ENCODE results near the gene POFUT1. TPM values are rescaled to one million over a fixed set of nuclear protein-coding genes. Genes with fewer than 3 reads are reported as not detected.
"Not testable (repeated sequence)": the region's sequence is repeated elsewhere in the genome, so short reads cannot be mapped to it uniquely, and the experiment has no call there.

The POFUT1 gene
- total RNA-seq, 1 experiment from 2014 or later: 41.9 TPM

GRCh38 chr20:32165836-32166545 lies 41.7 kb upstream of the POFUT1 start:
- Histone ChIP-seq H3K27ac (ENCODE audit: low read length) (no peak overlapping the region), H3F3A (ENCODE audit: low read length, unreplicated experiment) (no peaks in the 10 kb centered on the region), H3K4me2 (ENCODE audit: low read length) (no peak overlapping the region), H3K36me3 (ENCODE audit: low read depth, low read length) (peaks cover 20% of the 10 kb centered on the region; the same call in 1 of the 2 replicates), H3K9me3 (ENCODE audit: low read length) (no peaks in the 10 kb centered on the region), H3K4me3 (ENCODE audit: low read length) (no peak overlapping the region), H3K9ac (ENCODE audit: low read length) (no peak overlapping the region), H3K4me1 (ENCODE audit: insufficient read depth, low read length) (no peaks in the 10 kb centered on the region), H2AFZ (ENCODE audit: low read length) (no peak overlapping the region), H3K9me2 (replicated peaks; ENCODE audit: low read length) (no peaks in the 10 kb centered on the region), H4K20me1 (ENCODE audit: low read length) (no peaks in the 10 kb centered on the region), H3K27me3 (ENCODE audit: low read length) (no peaks in the 10 kb centered on the region), H3K79me2 (ENCODE audit: low read length) (no peaks in the 10 kb centered on the region)
- no peak for DNase-seq
- ChIA-PET CTCF (no interaction called here), POLR2A (ENCODE audit: unreplicated experiment) (no interaction called here)
- intact Hi-C loops (cut with micrococcal nuclease): no loop called here
- BruUV-seq (replicated peaks): TSS peak; percentile 28
- ATAC-seq: no peak
- TF ChIP-seq EZH2 (IDR thresholded peaks at IDR 0.05; ENCODE audit: low read length, unreplicated experiment) (no peak), EZH2phosphoT487 (IDR thresholded peaks at IDR 0.05; ENCODE audit: borderline replicate concordance, low read length) (no peak), CTCF (conservative IDR thresholded peaks at IDR 0.05; ENCODE audit: low read depth, low read length) (no peak)

GRCh38 chr20:32167552-32167951 lies 40.1 kb upstream of the POFUT1 start:
- BruUV-seq (replicated peaks): no TSS peak
- peaks cover 6% of the 10 kb centered on the region; the same call in 1 of the 2 replicates for H3K36me3 ChIP-seq (ENCODE audit: low read depth, low read length)
- intact Hi-C loops (cut with micrococcal nuclease): no loop called here
- ATAC-seq: no peak
- H3K4me1 ChIP-seq (ENCODE audit: insufficient read depth, low read length): no peaks in the 10 kb centered on the region
- CTCF ChIA-PET: no interaction called here
- H2AFZ ChIP-seq (ENCODE audit: low read length): no peak overlapping the region
- POLR2A ChIA-PET (ENCODE audit: unreplicated experiment): no interaction called here
- H3K9me2 ChIP-seq (replicated peaks; ENCODE audit: low read length): no peaks in the 10 kb centered on the region
- no peaks in the 10 kb centered on the region for H3K9me3 ChIP-seq (ENCODE audit: low read length)
- no peak for DNase-seq
- no peak overlapping the region for H3K27ac ChIP-seq (ENCODE audit: low read length)
- H3F3A ChIP-seq (ENCODE audit: low read length, unreplicated experiment): no peaks in the 10 kb centered on the region
- H3K79me2 ChIP-seq (ENCODE audit: low read length): no peaks in the 10 kb centered on the region
- no peak overlapping the region for H3K4me2 ChIP-seq (ENCODE audit: low read length)
- no peaks in the 10 kb centered on the region for H4K20me1 ChIP-seq (ENCODE audit: low read length)
- TF ChIP-seq EZH2phosphoT487 (IDR thresholded peaks at IDR 0.05; ENCODE audit: borderline replicate concordance, low read length) (no peak), EZH2 (IDR thresholded peaks at IDR 0.05; ENCODE audit: low read length, unreplicated experiment) (no peak), CTCF (conservative IDR thresholded peaks at IDR 0.05; ENCODE audit: low read depth, low read length) (no peak)
- no peak overlapping the region for H3K9ac ChIP-seq (ENCODE audit: low read length)
- H3K27me3 ChIP-seq (ENCODE audit: low read length): no peaks in the 10 kb centered on the region
- no peak overlapping the region for H3K4me3 ChIP-seq (ENCODE audit: low read length)

GRCh38 chr20:32168184-32168910 lies 39.3 kb upstream of the POFUT1 start:
- no peak overlapping the region for H3K4me2 ChIP-seq (ENCODE audit: low read length)
- ChIA-PET POLR2A (ENCODE audit: unreplicated experiment) (no interaction called here), CTCF (no interaction called here)
- no peaks in the 10 kb centered on the region for H3K9me2 ChIP-seq (replicated peaks; ENCODE audit: low read length)
- DNase-seq: no peak
- no peaks in the 10 kb centered on the region for H3K4me1 ChIP-seq (ENCODE audit: insufficient read depth, low read length)
- H3K4me3 ChIP-seq (ENCODE audit: low read length): no peak overlapping the region
- H3K9me3 ChIP-seq (ENCODE audit: low read length): no peaks in the 10 kb centered on the region
- H3K27me3 ChIP-seq (ENCODE audit: low read length): no peaks in the 10 kb centered on the region
- no peaks in the 10 kb centered on the region for H4K20me1 ChIP-seq (ENCODE audit: low read length)
- no TSS peak for BruUV-seq (replicated peaks)
- ATAC-seq: peak; percentile 31
- TF ChIP-seq CTCF (conservative IDR thresholded peaks at IDR 0.05; ENCODE audit: low read depth, low read length) (no peak), EZH2 (IDR thresholded peaks at IDR 0.05; ENCODE audit: low read length, unreplicated experiment) (no peak), EZH2phosphoT487 (IDR thresholded peaks at IDR 0.05; ENCODE audit: borderline replicate concordance, low read length) (no peak)
- peaks cover 5% of the 10 kb centered on the region; the same call in 1 of the 2 replicates for H3K36me3 ChIP-seq (ENCODE audit: low read depth, low read length)
- no peak overlapping the region for H3K27ac ChIP-seq (ENCODE audit: low read length)
- no peak overlapping the region for H3K9ac ChIP-seq (ENCODE audit: low read length)
- H3F3A ChIP-seq (ENCODE audit: low read length, unreplicated experiment): no peaks in the 10 kb centered on the region
- no peak overlapping the region for H2AFZ ChIP-seq (ENCODE audit: low read length)
- H3K79me2 ChIP-seq (ENCODE audit: low read length): no peaks in the 10 kb centered on the region
- intact Hi-C loops (cut with micrococcal nuclease): no loop called here

- H3K27me3 ChIP-seq (ENCODE audit: low read length); BruUV-seq (replicated peaks); H3K9me3 ChIP-seq (ENCODE audit: low read length); H3K27ac ChIP-seq (ENCODE audit: low read length); CTCF ChIA-PET; H3K9me2 ChIP-seq (replicated peaks; ENCODE audit: low read length); H3K4me1 ChIP-seq (ENCODE audit: insufficient read depth, low read length); H4K20me1 ChIP-seq (ENCODE audit: low read length); POLR2A ChIA-PET (ENCODE audit: unreplicated experiment); ATAC-seq; intact Hi-C loops (cut with micrococcal nuclease); DNase-seq; H3K4me3 ChIP-seq (ENCODE audit: low read length); H3F3A ChIP-seq (ENCODE audit: low read length, unreplicated experiment); H3K79me2 ChIP-seq (ENCODE audit: low read length); H3K9ac ChIP-seq (ENCODE audit: low read length); H3K36me3 ChIP-seq (ENCODE audit: low read depth, low read length); H2AFZ ChIP-seq (ENCODE audit: low read length); H3K4me2 ChIP-seq (ENCODE audit: low read length): not testable (repeated sequence)
Measured at GRCh38 chr20:32177696-32178095, 30.0 kb upstream of the POFUT1 start.
